Activated CD4-positive, alpha-beta T cell treated with anti-CD3 and anti-CD28 coated beads, Interleukin-2, amount 50 U/mL, for 4 hours (primary cell): ENCODE data around the gene HSPA1L.

Experiments used
- DNase-seq, 2 experiments: peaks; one replicate each; pipeline ENCODE4 v3.0.0-alpha.2; 2020

Gene HSPA1L

GRCh38 chr6:31763619-31763940, 51.5 kb downstream of the HSPA1L start:
- no peak for DNase-seq

GRCh38 chr6:31762878-31763618, 52.0 kb downstream of the HSPA1L start:
- DNase-seq: no peak

- no peak for DNase-seq
Observed at GRCh38 chr6:31762356-31762755, 52.7 kb downstream of the HSPA1L start, which contains the start of gene SAPCD1. Gene SAPCD1 (plus strand): TSS chr6:31762656. CDS start chr6:31763055, 399 bp downstream.

- DNase-seq: no peak
Observed at GRCh38 chr6:31761343-31761742, 53.7 kb downstream of the HSPA1L start.

- no peak for DNase-seq
Observed at GRCh38 chr6:31760790-31761189, 54.3 kb downstream of the HSPA1L start.
